Ishikawa (cell line): ENCODE measurements around the gene AGPAT2.

ENCODE experiments used
- CREB1 ChIP-seq: IDR thresholded peaks from 2 replicates; pipeline ENCODE4 v1.6.1; 2012; ENCODE audit warnings: low read depth
- EP300 ChIP-seq: IDR thresholded peaks from 2 replicates; pipeline ENCODE4 v1.6.1; 2012; ENCODE audit warnings: borderline replicate concordance
- FOXM1 ChIP-seq: IDR thresholded peaks from 2 replicates; pipeline ENCODE4 v1.6.1; 2012; ENCODE audit warnings: low read depth, borderline replicate concordance
- TAF1 ChIP-seq: IDR thresholded peaks from 2 replicates; pipeline ENCODE4 v1.6.1; 2012; ENCODE audit warnings: low read depth, mild to moderate bottlenecking
- TF ChIP-seq, protein P1 (sequence below): IDR thresholded peaks from 2 replicates; pipeline ENCODE4 v1.6.1; 2012

DNA sequence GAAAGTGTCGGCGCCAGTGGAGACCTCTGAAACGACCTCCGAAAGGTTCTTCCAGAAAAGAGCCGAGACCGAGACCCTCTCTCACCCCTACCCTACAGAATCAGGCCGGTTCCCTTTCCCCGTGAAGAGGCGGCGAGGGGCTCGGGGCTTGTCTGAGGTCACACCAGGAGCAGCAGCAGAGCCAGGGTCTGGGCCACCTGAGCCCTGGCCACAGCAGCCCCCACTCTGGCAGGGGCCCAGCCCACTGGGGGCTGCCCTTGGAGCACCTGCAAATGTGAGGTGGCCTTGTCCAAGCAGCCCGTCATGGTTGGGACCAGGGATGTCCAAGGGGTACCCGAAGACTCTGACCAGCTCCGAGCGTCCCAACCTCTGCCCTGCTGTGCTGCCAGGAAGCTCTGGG lies 9.2 kb downstream of the AGPAT2 start:
- TF ChIP-seq, protein P1, sequence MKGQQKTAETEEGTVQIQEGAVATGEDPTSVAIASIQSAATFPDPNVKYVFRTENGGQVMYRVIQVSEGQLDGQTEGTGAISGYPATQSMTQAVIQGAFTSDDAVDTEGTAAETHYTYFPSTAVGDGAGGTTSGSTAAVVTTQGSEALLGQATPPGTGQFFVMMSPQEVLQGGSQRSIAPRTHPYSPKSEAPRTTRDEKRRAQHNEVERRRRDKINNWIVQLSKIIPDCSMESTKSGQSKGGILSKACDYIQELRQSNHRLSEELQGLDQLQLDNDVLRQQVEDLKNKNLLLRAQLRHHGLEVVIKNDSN, result no peak
- TF ChIP-seq CREB1 (no peak), FOXM1 (no peak), EP300 (no peak), TAF1 (no peak)
